ENCODE results near the gene RELB. TPM values are rescaled to one million over a fixed set of nuclear protein-coding genes. Genes with fewer than 3 reads are reported as not detected.

The RELB gene, protein sequence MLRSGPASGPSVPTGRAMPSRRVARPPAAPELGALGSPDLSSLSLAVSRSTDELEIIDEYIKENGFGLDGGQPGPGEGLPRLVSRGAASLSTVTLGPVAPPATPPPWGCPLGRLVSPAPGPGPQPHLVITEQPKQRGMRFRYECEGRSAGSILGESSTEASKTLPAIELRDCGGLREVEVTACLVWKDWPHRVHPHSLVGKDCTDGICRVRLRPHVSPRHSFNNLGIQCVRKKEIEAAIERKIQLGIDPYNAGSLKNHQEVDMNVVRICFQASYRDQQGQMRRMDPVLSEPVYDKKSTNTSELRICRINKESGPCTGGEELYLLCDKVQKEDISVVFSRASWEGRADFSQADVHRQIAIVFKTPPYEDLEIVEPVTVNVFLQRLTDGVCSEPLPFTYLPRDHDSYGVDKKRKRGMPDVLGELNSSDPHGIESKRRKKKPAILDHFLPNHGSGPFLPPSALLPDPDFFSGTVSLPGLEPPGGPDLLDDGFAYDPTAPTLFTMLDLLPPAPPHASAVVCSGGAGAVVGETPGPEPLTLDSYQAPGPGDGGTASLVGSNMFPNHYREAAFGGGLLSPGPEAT
- total RNA-seq: 10 to 100 TPM in 1 of 2 donors, 1 to 10 TPM in 1; 5.0 to 24.4 TPM

DNA sequence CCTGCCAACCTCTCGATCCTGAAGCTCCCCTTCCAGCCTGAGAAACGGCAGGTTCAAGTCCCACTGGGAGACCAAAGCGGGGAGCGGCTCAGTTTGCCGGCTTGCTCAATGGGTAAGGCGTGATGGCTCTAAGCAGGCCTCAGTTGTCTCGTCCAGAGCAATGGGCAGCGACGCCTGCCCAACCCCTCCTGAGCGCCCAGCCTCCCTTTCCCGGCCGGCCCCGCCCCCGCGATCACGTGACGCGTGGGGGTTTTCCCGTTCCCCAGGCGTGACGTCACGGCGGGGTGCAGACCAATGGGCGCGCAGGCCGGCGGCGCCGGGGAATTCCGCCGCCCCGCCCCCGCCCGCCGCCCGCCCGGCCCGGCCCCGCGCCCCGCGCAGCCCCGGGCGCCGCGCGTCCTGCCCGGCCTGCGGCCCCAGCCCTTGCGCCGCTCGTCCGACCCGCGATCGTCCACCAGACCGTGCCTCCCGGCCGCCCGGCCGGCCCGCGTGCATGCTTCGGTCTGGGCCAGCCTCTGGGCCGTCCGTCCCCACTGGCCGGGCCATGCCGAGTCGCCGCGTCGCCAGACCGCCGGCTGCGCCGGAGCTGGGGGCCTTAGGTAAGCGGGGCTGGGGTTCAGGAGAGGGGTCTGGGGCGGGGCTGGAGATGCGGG is at the start of gene RELB:
Gene RELB, plus strand, starts transcription at position 378 of the 653 bp plus-strand sequence. Its CDS starts 116 bp downstream, at position 494.

DNA sequence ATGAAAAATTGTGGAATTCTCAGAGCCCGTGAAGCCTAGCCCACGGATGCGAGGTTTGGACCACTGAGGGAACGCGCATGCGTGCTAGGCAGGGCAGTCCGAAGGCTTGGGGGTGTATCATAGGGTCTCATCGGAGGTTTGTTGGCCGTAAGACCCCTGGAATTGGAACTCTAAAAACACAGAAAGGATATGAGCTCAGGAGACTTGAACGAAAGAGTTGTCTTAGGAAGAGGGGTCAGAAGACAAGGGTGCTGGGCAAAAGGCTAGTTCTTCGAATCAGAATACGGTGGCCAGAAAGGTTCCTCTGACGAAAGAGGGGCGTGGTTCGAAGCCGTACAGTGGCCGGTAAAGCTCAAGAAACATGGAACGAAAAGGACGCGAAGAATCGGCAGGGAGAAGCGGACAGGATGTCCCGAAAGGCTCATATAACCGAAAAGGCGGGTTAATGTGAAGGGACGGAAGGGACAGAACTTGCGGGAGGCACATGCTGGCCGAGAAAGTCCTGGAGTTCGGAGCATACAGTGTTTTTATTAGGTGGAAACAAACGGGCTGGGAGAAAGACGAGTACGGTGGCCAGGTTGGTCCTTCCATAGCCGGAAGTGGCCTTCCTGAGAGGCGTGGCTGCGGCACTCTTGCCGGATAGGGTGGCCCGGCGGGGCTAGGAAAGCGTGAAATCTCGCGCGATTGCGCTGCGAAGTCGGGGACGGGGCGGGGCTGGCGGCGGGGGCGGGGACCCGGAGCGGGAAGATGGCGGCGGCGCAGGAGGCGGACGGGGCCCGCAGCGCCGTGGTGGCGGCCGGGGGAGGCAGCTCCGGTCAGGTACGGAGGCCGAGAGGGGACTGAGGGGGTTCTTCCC is 46.4 kb upstream of the RELB start, which contains the start of gene CLPTM1:
Gene CLPTM1, plus strand, starts transcription at position 732 of the 856 bp plus-strand sequence. Its CDS starts 16 bp downstream, at position 748.

DNA sequence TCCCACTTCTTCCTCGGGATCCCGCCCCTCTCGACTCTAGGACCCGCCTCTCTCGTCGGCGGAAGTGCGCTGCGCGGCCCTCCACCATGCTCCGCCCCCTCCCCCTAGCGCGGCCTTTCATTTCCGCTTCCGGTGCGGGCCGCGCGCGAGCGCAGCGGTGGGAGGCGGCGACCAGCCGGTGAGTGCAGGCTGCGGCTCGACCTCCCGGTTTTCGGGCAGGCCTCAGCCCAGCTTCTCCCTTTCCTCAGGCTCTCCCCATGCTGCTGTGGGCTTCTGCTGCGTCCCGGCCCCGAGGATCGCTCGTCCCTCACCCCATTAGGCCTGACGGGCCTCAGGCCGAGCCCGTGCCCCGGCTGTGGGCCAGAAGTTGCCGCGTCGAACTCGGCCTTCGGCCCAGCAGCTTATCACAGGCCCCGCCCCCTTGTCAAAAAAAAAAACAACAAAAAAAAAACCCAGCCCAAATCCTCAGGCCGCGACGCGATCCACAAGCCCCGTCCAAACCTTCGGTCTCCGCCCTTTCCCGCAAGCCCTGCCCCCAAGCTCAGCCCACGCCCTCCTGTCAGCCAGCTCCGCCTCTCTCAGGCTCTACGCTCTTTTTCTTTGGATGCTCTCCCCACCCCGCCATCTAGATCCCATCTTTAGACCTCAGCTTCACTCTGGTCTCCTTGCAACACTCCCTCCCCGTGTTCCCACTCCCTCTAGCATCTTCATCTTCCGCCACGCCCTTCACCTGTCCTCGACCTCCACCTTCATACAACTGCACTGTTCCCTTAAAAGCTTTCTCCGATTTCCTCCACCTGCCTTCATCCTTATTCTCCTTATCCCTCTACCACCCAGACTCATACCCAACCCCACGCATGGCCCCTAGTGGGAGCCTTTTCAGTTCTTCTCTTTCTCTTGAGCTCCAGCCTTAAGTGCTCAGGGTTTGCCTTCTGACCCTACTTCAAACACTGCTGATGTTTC is 37.9 kb downstream of the RELB start, which contains the start of gene CLASRP:
Gene CLASRP, plus strand, starts transcription at position 115 of the 963 bp plus-strand sequence. CDS start 1,168 bp downstream, outside the sequence.

DNA sequence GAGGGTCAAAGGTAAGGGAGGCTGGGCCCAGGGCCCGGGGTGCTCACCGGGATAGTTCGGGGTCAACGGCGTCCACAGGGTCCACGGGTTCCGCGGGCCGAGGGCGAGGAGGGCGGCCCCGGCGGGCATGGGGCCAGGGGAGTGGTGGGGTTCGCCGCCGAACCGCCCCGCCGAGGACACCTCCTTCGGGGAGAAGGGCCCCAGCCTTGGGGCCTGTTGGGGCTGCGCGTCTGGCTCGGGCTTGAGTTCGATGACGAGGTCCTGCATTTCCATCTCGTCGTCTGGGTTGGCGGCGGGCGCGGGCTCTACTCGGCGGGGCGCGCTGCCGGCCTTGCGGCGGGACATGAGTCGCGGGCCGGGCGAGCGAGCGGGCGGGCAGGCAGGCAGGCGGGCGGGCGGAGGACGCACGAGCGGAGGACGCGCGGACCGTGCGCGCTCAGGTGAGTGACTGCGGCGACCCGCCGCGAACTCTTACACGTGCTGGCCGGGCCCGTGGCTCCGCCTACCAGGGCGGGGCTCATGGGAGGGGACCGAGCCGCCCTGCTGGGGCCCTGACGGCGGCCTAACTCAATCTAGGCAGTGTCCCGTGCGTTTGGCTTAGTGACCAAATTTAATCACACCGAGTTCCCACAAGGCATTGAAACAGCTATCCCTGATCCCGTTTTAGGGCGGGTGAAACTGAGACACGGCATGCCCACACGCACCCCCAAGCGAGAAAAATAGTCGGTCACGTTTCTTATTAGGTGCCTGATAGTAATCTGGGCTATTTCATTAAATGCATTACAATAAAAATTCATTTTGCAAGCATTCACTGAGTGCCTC is 75.0 kb downstream of the RELB start, which contains the start of gene ZNF296:
Gene ZNF296, minus strand, starts transcription at position 450 of the 822 bp plus-strand sequence. Its CDS starts 105 bp downstream, at position 345.

DNA sequence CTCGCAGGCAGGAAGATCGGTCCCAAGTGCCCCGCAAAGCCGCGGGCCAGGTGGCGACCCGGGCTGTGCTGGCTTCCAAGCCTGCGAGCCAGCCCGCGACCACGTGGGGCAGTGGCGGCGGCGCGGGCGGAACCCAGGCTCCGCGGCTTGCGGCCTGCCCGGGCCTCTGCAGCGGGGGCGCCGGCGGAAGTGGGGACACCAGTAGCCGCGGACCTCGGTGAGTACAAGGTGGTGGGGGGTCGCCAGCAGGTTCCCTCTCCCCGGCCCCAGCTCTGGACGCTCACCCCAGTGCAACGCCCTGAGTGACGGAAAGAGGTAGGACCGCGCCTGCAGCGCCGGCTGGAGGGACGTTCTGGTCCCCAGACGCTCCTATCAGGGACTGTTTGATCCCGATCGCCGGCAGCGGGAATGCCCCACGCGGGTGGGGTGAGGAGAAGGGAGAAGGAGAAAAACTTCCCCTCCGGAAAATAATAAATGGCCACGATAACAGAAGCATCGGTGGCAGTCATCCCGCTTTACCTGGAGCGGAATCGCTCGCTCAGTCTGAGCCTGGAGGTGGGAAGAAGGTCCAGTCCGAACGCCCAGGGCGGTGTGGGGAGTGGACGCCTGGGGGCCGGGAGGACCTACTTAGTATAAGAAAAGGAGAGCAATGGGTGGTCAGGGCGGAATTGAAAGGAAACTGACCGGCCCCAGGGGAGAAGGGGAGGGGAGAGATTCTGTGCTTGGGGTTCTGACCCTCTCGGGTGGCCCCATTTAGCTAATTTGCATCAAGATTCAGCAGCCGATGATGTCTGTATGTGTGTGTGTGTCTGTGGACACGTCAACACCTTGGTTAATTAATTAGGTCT is 78.0 kb downstream of the RELB start, which contains the start of gene GEMIN7:
Gene GEMIN7, plus strand, starts transcription at position 198 of the 848 bp plus-strand sequence. CDS start 10,855 bp downstream, outside the sequence.

Small RNA genes within 50 kb of the gene (small RNA-seq; reads per million reads assigned to genes)
- gene RNU6-611P: 0 to 0.06 reads per million in 2 donors

Other genes starting within 250 kb of the RELB start
- gene CBLC, start 223.6 kb upstream of the RELB start, total RNA-seq: not detected
- gene BCAM, start 192.4 kb upstream of the RELB start, total RNA-seq: under 1 TPM; 0.67 to 0.69 TPM
- 10 to 100 TPM; 60.9 to 68.3 TPM for gene NECTIN2, start 155.2 kb upstream of the RELB start, total RNA-seq
- gene TOMM40, start 110.2 kb upstream of the RELB start, total RNA-seq: 100 to 1,000 TPM in 1 of 2 donors, 10 to 100 TPM in 1; 68.5 to 114 TPM
- gene APOE, start 95.7 kb upstream of the RELB start, total RNA-seq: 100 to 1,000 TPM in 1 of 2 donors, 10 to 100 TPM in 1; 87.9 to 191 TPM
- gene APOC1, start 86.9 kb upstream of the RELB start, total RNA-seq: 1 to 10 TPM; 2.8 to 6.7 TPM
- not detected for gene APOC4, start 59.2 kb upstream of the RELB start, total RNA-seq
- gene APOC2, start 55.4 kb upstream of the RELB start, total RNA-seq: 1 to 10 TPM in 1 of 2 donors, under 1 TPM in 1; 1.00 to 4.5 TPM
- 10 to 100 TPM; 64.7 to 85.6 TPM for gene CLPTM1, start 46.1 kb upstream of the RELB start, total RNA-seq
- gene CLASRP, start 37.6 kb downstream of the RELB start, total RNA-seq: 10 to 100 TPM; 10.7 to 19.3 TPM
- under 1 TPM in 1 of 2 donors, not detected in 1; 0.33 TPM for gene ZNF296, start 75.0 kb downstream of the RELB start, total RNA-seq
- gene GEMIN7, start 77.8 kb downstream of the RELB start, total RNA-seq: 10 to 100 TPM; 17.9 to 29.6 TPM
- gene PPP1R37, start 91.7 kb downstream of the RELB start, total RNA-seq: 10 to 100 TPM; 65.6 to 66.8 TPM
- gene NKPD1, start 159.5 kb downstream of the RELB start, total RNA-seq: under 1 TPM; under 0.01 TPM
- 10 to 100 TPM; 10.3 TPM for gene TRAPPC6A, start 176.8 kb downstream of the RELB start, total RNA-seq
- 1 to 10 TPM; 4.8 to 6.7 TPM for gene BLOC1S3, start 177.3 kb downstream of the RELB start, total RNA-seq
- gene EXOC3L2, start 243.9 kb downstream of the RELB start, total RNA-seq: under 1 TPM in 1 of 2 donors, not detected in 1; 0.34 TPM
- 10 to 100 TPM in 1 of 2 donors, 1 to 10 TPM in 1; 8.6 to 11.7 TPM for gene MARK4, start 249.8 kb downstream of the RELB start, total RNA-seq